RWPE2 (cell line): ENCODE measurements around the gene LARP1.

ENCODE experiments used
- ATAC-seq: fragments of 200-7000 bp; cut with Tn5 transposase; 3 replicates; pipeline ENCODE4 v1.9.1; 2021; ENCODE audit warnings: low read depth
- DNase-seq: peaks from one replicate; pipeline ENCODE4 v3.0.0-alpha.2; 2020; ENCODE audit warnings: low spot score
- H3K27ac ChIP-seq: fragments of 450-650 bp; 2 replicates; pipeline ENCODE4 v1.5.1; 2017; ENCODE audit warnings: mild to moderate bottlenecking; ENCODE audit not compliant: poor library complexity, severe bottlenecking
- H3K27me3 ChIP-seq: fragments of 250-450 bp; sonication (Bioruptor Pico); 2 replicates; pipeline ENCODE4 v1.5.1; 2021; ENCODE audit warnings: mild to moderate bottlenecking, moderate library complexity; ENCODE audit not compliant: insufficient read depth, poor library complexity, severe bottlenecking
- H3K36me3 ChIP-seq: fragments of 250-450 bp; sonication (Bioruptor Pico); 2 replicates; pipeline ENCODE4 v1.5.1; 2020; ENCODE audit warnings: low read depth, mild to moderate bottlenecking, moderate library complexity
- H3K4me1 ChIP-seq: fragments of 250-450 bp; sonication (Bioruptor Pico); 2 replicates; pipeline ENCODE4 v1.5.1; 2021; ENCODE audit warnings: mild to moderate bottlenecking, moderate library complexity; ENCODE audit not compliant: insufficient read depth, poor library complexity, severe bottlenecking
- H3K4me3 ChIP-seq: fragments of 250-450 bp; sonication (Bioruptor Pico); 2 replicates; pipeline ENCODE4 v1.5.1; 2021; ENCODE audit warnings: mild to moderate bottlenecking, moderate library complexity; ENCODE audit not compliant: severe bottlenecking
- H3K9me3 ChIP-seq: fragments of 250-450 bp; sonication (Bioruptor Pico); 2 replicates; pipeline ENCODE4 v1.5.1; 2021; ENCODE audit warnings: mild to moderate bottlenecking, moderate library complexity; ENCODE audit not compliant: severe bottlenecking
- CTCF ChIP-seq: fragments of 450-650 bp; IDR thresholded peaks from one replicate; pipeline ENCODE4 v1.5.1; 2017; ENCODE audit warnings: mild to moderate bottlenecking, moderate library complexity; ENCODE audit not compliant: poor library complexity, severe bottlenecking

Gene LARP1

DNA sequence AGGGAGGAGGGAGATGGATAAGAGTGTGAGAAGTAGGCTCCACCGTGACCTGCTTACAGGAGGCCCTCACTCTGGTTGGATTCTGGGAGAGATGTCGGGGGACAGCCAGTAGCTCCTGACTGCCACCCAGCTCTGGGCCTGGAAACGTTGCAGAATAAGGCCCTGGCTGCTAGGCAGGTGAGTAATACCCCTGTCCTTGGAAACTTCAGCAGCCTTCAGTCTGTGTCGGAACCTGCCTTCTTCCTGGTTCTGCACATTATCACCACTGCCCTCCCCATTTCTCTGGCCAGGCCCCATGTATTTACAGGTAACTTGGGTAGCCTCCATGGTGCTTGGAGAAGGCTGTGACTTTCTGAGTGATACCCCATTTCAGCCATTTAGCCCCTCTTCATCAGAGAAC lies 68.4 kb downstream of the LARP1 start:
- ATAC-seq = no peak
- DNase-seq = no peak
- Histone ChIP-seq H3K4me3 (no peak overlapping the region), H3K9me3 (no peaks in the 10 kb centered on the region), H3K27ac (no peak overlapping the region), H3K36me3 (peaks cover 26% of the 10 kb centered on the region), H3K27me3 (no peaks in the 10 kb centered on the region), H3K4me1 (peaks cover 7% of the 10 kb centered on the region)
- no peak for TF ChIP-seq CTCF

- ATAC-seq (no peak), DNase-seq (no peak)
- H3K27me3 ChIP-seq = no peaks in the 10 kb centered on the region
- H3K27ac ChIP-seq = no peak overlapping the region
- peaks cover 22% of the 10 kb centered on the region for H3K36me3 ChIP-seq
- H3K9me3 ChIP-seq = no peaks in the 10 kb centered on the region
- TF ChIP-seq CTCF = no peak
- H3K4me1 ChIP-seq = peaks cover 12% of the 10 kb centered on the region
- no peak overlapping the region for H3K4me3 ChIP-seq
Measured at GRCh38 chr5:154824070-154824469, 68.9 kb downstream of the LARP1 start.

GRCh38 chr5:154829181-154829588 lies 74.0 kb downstream of the LARP1 start:
- Histone ChIP-seq H3K4me3 (no peak overlapping the region), H3K9me3 (no peaks in the 10 kb centered on the region), H3K27ac (peak overlapping the region; percentile 90), H3K36me3 (no peaks in the 10 kb centered on the region; the same call in 1 of the 2 replicates), H3K4me1 (peaks cover 35% of the 10 kb centered on the region), H3K27me3 (no peaks in the 10 kb centered on the region)
- DNase-seq (no peak), ATAC-seq (peak; percentile 35)
- TF ChIP-seq CTCF = no peak

DNA sequence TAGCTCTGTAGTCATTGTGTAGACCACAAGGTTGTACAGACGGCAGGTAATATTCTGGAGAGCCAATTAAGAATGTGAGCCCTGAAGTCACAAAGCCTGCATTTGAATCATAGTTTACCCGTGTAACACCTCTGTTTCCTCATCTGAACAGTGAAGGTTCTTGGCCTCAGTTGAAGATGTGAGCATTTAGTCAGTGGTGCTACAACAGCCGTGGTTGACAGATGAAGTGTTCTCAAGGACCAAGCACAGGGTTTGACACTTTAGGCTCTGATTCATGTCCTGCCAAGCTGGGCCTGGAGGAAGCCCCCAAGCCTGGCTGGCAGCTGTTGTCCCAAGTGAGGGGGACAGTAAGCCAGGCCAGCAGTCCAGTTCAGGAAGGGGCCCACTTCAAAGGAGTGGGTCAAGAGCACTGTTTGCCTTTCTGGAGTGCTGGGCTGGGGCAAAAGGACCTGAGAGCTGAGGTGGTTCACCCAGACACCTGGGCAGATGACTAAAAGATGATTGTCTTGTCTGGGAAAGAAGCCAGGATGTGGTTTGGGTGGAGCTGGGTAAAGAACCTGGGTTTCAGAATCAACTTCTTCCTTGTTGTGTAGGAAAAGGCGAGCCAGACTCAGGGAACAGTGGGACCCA lies 74.5 kb downstream of the LARP1 start:
- peaks cover 40% of the 10 kb centered on the region for H3K4me1 ChIP-seq
- H3K27me3 ChIP-seq = no peaks in the 10 kb centered on the region
- H3K4me3 ChIP-seq = no peak overlapping the region
- DNase-seq = peak; percentile 88
- TF ChIP-seq CTCF = peak; percentile 1
- ATAC-seq = peak; percentile 92
- no peaks in the 10 kb centered on the region; the same call in 1 of the 2 replicates for H3K36me3 ChIP-seq
- H3K27ac ChIP-seq = peak overlapping the region; percentile 90
- no peaks in the 10 kb centered on the region for H3K9me3 ChIP-seq

DNA sequence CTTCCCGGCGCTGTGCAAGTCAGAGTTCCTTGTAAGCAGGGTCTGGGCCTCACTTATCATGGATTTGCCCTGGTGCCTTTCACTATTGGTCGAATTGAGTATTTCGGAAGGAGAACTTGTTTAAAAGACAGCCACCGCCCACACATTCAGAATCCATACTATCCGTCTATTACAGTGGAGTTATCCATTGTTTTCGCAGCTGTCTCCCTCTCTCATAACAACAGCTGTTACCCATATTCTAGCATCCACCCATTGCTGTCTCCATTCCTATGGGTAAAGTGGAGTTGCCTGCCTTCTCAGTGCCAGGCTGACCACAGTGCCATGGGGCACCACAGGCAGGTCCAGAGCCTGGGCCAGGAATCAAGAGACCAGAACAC lies 75.0 kb downstream of the LARP1 start:
- Histone ChIP-seq H3K4me3 (no peak overlapping the region), H3K27me3 (no peaks in the 10 kb centered on the region), H3K4me1 (peaks cover 45% of the 10 kb centered on the region), H3K36me3 (no peaks in the 10 kb centered on the region; the same call in 1 of the 2 replicates), H3K9me3 (no peaks in the 10 kb centered on the region), H3K27ac (peak overlapping the region; percentile 90)
- DNase-seq (no peak), ATAC-seq (peak; percentile 19)
- no peak for TF ChIP-seq CTCF
